ENCODE data around the gene AIPL1. TPM values are rescaled to one million over a fixed set of nuclear protein-coding genes. Genes with fewer than 3 reads are reported as not detected.

Gene AIPL1
- total RNA-seq, 1 donor from 2014 or later: not detected

DNA sequence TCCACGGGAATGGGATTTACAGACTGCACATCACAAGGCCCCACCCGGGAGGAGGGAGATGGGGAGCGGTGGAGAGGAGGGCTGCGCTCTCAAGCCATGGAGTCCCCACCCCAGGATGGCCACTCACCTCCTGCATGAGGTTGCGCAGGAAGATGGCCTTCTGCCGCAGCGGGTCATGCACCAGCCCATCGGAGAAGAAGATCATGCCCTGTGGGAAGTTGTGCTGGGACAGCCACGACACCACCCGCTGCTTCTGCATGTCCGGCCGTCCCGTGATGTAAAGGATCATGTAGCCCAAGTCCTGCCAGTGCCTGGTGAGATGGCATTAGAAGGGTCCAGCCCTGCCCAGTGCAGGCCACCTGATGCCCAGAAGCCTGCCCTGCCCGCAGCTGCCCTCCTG lies 26.3 kb upstream of the AIPL1 start:
- no peak overlapping the region for H3K27ac ChIP-seq (replicated peaks)
- peaks cover 33% of the 10 kb centered on the region for H3K27me3 ChIP-seq (ENCODE audit: low read depth)
- no peak for DNase-seq
- no peaks in the 10 kb centered on the region for H3K36me3 ChIP-seq
- intact Hi-C loops (cut with micrococcal nuclease): no loop called here
- peaks cover 9% of the 10 kb centered on the region for H3K4me1 ChIP-seq
- TF ChIP-seq, protein P1, sequence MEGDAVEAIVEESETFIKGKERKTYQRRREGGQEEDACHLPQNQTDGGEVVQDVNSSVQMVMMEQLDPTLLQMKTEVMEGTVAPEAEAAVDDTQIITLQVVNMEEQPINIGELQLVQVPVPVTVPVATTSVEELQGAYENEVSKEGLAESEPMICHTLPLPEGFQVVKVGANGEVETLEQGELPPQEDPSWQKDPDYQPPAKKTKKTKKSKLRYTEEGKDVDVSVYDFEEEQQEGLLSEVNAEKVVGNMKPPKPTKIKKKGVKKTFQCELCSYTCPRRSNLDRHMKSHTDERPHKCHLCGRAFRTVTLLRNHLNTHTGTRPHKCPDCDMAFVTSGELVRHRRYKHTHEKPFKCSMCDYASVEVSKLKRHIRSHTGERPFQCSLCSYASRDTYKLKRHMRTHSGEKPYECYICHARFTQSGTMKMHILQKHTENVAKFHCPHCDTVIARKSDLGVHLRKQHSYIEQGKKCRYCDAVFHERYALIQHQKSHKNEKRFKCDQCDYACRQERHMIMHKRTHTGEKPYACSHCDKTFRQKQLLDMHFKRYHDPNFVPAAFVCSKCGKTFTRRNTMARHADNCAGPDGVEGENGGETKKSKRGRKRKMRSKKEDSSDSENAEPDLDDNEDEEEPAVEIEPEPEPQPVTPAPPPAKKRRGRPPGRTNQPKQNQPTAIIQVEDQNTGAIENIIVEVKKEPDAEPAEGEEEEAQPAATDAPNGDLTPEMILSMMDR (IDR thresholded peaks at IDR 0.05; ENCODE audit: borderline replicate concordance): no peak
- no peak overlapping the region for H3K4me3 ChIP-seq
- no peaks in the 10 kb centered on the region for H3K9me3 ChIP-seq (replicated peaks)

DNA sequence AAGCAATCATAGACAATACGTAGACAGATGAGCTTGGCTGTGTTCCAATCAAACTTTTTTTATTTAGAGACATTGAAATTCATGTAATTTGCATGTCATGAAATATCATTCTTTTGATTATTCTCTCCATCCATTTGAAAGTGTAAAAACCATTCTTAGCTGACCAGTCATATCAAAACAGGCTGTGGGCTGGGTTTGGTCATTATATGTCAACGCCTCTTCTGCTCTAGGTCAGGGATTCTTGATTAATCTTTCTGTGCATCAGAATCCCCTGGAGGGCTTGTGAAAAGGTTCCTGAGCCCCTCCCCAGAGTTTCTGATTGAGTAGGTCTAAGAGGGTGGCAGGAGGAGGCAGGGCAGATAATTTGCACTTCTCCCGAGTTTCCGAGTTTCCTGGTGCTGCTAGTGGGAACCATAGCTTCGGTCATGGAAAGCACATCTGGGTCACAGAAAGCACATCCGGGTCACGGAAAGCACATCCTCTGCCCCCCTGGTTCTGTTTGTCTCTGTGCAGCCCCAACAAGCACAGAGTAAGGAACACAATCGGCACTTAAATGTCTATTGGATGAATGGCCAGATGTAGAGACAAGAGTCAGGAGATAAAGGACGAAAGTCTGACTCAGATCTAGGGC lies 25.7 kb upstream of the AIPL1 start:
- Histone ChIP-seq H3K4me3 (no peak overlapping the region), H3K27me3 (ENCODE audit: low read depth) (peaks cover 35% of the 10 kb centered on the region), H3K4me1 (peaks cover 9% of the 10 kb centered on the region), H3K36me3 (no peaks in the 10 kb centered on the region), H3K9me3 (replicated peaks) (no peaks in the 10 kb centered on the region), H3K27ac (replicated peaks) (no peak overlapping the region)
- intact Hi-C loops (cut with micrococcal nuclease): no loop called here
- no peak for DNase-seq
- TF ChIP-seq, protein P1 (IDR thresholded peaks at IDR 0.05; ENCODE audit: borderline replicate concordance): no peak

GRCh38 chr17:6458460-6458950 lies 23.6 kb upstream of the AIPL1 start:
- H3K9me3 ChIP-seq (replicated peaks): no peaks in the 10 kb centered on the region
- DNase-seq: no peak
- no peak overlapping the region for H3K27ac ChIP-seq (replicated peaks)
- peaks cover 44% of the 10 kb centered on the region for H3K27me3 ChIP-seq (ENCODE audit: low read depth)
- H3K4me3 ChIP-seq: no peak overlapping the region
- intact Hi-C loops (cut with micrococcal nuclease): no loop called here
- peaks cover 15% of the 10 kb centered on the region for H3K4me1 ChIP-seq
- TF ChIP-seq, protein P1 (IDR thresholded peaks at IDR 0.05; ENCODE audit: borderline replicate concordance): no peak
- no peaks in the 10 kb centered on the region for H3K36me3 ChIP-seq

DNA sequence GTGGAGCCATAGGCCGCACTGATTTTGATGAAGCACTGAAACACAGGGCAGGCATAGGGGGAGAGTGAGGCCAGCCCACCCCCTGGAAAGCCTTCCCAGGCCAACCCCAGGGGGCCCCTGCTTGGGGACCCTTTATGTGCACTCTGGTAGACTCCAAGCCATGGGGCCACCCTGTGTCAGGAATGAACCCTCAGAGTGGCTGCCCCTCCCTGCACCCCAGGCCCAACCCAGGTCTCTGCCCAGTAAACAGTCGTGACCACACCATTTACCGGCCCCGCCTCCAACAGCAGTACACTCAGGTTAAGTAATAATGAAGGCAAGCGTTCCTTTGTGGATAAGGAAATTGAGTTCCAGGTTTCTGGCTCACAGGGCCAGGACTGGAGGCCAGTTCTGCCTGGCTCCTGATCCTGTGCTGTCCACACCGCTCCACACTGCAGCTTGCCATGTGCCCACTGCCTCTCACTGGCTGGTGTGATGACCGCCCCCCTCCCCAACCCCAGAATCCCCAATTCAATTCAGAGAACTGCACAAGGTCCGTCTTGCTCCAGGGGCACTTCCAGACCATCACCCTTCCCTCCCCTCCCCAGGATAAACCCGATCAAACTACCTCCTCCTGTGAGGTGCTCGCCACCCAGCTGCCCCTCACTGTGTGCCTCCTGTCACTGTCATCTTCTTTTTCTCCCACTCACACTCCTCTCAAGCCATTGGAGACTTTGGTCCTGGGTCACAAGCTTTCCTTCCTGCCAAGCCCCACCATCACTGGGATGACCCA lies 23.0 kb upstream of the AIPL1 start:
- no peak for DNase-seq
- Histone ChIP-seq H3K27me3 (ENCODE audit: low read depth) (peaks cover 43% of the 10 kb centered on the region), H3K9me3 (replicated peaks) (no peaks in the 10 kb centered on the region), H3K27ac (replicated peaks) (no peak overlapping the region), H3K4me3 (no peak overlapping the region), H3K4me1 (peaks cover 15% of the 10 kb centered on the region), H3K36me3 (no peaks in the 10 kb centered on the region)
- TF ChIP-seq, protein P1 (IDR thresholded peaks at IDR 0.05; ENCODE audit: borderline replicate concordance): no peak
- intact Hi-C loops (cut with micrococcal nuclease): no loop called here

DNA sequence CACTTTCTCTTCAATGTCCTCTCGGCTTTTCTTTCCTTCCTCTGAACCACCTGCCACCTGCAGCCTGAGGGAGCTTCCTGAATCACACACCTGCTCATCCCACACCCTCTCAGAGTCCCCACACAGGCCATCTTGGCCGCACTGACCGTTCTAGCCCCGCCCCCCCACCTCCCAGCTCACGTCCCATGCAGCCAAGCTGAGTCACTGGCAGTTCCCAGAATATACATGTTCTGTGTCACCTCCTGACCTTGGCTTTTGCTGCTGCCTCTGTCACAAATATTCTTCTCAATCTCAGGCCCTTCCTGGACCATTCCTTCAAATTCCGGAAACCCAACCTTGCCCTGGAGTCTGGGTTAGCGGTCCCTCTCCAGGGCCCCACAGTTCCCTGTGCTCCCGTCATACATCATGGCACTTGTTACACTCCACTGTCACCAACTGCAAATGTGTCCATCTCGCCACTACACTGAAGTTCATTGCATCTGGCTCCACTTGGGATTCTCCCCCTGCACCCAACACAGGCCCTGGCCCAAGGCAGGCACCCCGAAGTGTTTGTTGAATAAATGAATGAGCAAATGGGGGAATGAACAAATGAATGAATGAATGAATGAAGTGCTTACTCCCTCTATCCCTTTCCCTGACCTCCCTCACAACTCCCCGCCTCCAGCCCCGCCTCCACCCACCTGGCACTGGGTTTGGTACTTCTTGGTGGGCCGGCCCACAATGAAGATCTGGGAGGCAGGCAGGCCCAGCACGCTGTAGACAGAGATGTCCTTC lies 22.2 kb upstream of the AIPL1 start:
- Histone ChIP-seq H3K4me1 (peaks cover 15% of the 10 kb centered on the region), H3K9me3 (replicated peaks) (no peaks in the 10 kb centered on the region), H3K27me3 (ENCODE audit: low read depth) (peaks cover 43% of the 10 kb centered on the region), H3K36me3 (no peaks in the 10 kb centered on the region), H3K27ac (replicated peaks) (no peak overlapping the region), H3K4me3 (no peak overlapping the region)
- DNase-seq: peak; percentile 29
- intact Hi-C loops (cut with micrococcal nuclease): no loop called here
- TF ChIP-seq, protein P1 (IDR thresholded peaks at IDR 0.05; ENCODE audit: borderline replicate concordance): no peak
